Esophagus squamous epithelium (tissue), 5 donors: ENCODE data around the gene NTNG2. TPM values are rescaled to one million over a fixed set of nuclear protein-coding genes. Genes with fewer than 3 reads are reported as not detected.

Experiments used
- DNase-seq: peaks from one replicate; lab custom pipeline; 2025; lab: John Stamatoyannopoulos, UW
- H3K27ac ChIP-seq, 4 donors: fragments of 200-600 bp; sonication (generic); one replicate each; pipeline ENCODE4 v1.5.1; 2016 to 2019; ENCODE audit warnings: mild to moderate bottlenecking in 1 of 4
- H3K27me3 ChIP-seq, 4 donors: fragments of 200-600 bp; sonication (generic); 1 replicate in 3 of 4; 2 replicates in 1 of 4; pipeline versions ENCODE4 v1.5.1 to v1.6.0; 2017 to 2021; ENCODE audit warnings: antibody characterized with exemption in 1 of 4
- H3K36me3 ChIP-seq, 3 donors: fragments of 200-600 bp; sonication (generic); one replicate each; pipeline ENCODE4 v1.5.1; 2016 to 2019
- H3K4me1 ChIP-seq, 3 donors: fragments of 200-600 bp; sonication (generic); one replicate each; pipeline ENCODE4 v1.5.1; 2017 to 2019
- H3K4me3 ChIP-seq, 4 donors: fragments of 200-600 bp; sonication (generic); 1 replicate in 3 of 4; 2 replicates in 1 of 4; pipeline ENCODE4 v1.5.1; 2016 to 2019; ENCODE audit warnings: mild to moderate bottlenecking in 2 of 4, moderate library complexity in 1 of 4
- H3K9me3 ChIP-seq, 3 donors: fragments of 200-600 bp; sonication (generic); one replicate each; pipeline ENCODE4 v1.5.1; 2016 to 2019
- CTCF ChIP-seq, 6 experiments: fragments of 450-650 bp in 4 of 6; fragments of 200-600 bp in 2 of 6; sonication (generic) in 2 of 6; IDR thresholded peaks; one replicate each; pipeline ENCODE4 v1.5.1; 2016 to 2019; ENCODE audit warnings: antibody characterized with exemption in 6 of 6, mild to moderate bottlenecking in 4 of 6, moderate library complexity in 4 of 6
- POLR2A ChIP-seq, 4 donors: fragments of 450-650 bp; IDR thresholded peaks; one replicate each; pipeline ENCODE4 v1.6.1; 2017; ENCODE audit warnings: antibody characterized with exemption in 4 of 4, mild to moderate bottlenecking in 4 of 4, moderate library complexity in 3 of 4
- WGBS, 2 donors: methylation state at CpG; one replicate each; pipeline ENCODE4 v1.1.5; 2018; 5-methylcytosine and 5-hydroxymethylcytosine counted together
- intact Hi-C: fragments of 100-400 bp; cut with DNase I; formaldehyde crosslinking; loops from one replicate; pipeline ENCODE4 v1.15.0; 2022
- total RNA-seq, 4 donors: library from RNA; depleted of rRNA; stranded (reverse); fragments of >200 nt; gene quantifications; one replicate each; pipeline ENCODE4 v1.1.0, GENCODE V29; 2016
- donor health status: DM: yes; HTN: yes; CAD: no.

The NTNG2 gene
- total RNA-seq, 4 donors from 2014 or later: 0.08 to 0.95 (median 0.29) TPM

DNA sequence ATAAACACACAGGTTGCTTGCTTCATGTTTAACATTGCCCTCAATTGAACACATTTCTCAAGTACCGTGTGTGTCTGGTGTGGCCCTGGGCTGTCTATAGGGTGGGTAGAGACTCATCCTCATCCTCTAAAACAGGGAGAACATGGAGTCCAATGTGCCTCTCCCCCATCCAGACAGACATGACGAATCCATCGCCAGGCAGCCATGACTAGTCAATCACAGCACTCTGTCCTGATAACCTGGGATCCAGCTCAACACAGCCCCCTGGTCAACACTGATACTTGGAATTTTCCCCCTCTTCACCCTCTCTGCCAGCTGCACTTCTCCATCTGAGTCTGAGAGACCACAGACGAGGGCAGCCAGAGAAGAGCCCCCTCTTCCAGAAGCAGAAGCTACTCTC, 10.7 kb upstream of the NTNG2 start:
- H3K4me3 ChIP-seq: no peak overlapping the region
- no peak overlapping the region for H3K27ac ChIP-seq
- TF ChIP-seq POLR2A (IDR thresholded peaks at IDR 0.05) (no peak), CTCF (IDR thresholded peaks at IDR 0.05) (no peak)
- H3K27me3 ChIP-seq: peaks cover 0 to 99% (median 0%) of the 10 kb centered on the region in 4 donors
- H3K9me3 ChIP-seq: no peaks in the 10 kb centered on the region
- DNase-seq: no peak
- H3K36me3 ChIP-seq: no peaks in the 10 kb centered on the region
- intact Hi-C loops: no loop called here
- WGBS, 2 donors: 60 to 68% methylated on average over 3 to 4 of the region's 4 CpGs
- no peaks in the 10 kb centered on the region for H3K4me1 ChIP-seq

DNA sequence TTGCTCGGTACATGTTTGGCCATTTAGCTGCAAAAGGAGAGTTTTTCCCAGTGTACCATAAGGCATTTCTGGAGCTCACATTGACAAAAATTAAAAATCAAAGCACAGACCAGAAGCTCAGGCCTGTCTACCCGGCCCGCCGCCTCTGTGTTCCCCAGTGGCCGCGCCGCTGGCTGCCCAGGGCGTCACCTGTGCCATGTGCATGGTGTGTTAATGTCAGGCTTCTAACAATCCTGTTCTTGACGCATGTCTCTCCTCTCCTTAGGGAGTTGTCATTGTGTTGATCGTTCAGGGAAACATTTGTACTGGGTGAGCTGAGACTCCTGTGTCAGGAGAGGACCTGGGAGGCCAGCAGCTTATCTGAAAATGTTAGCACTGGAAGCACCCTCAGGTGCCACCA, 9.6 kb upstream of the NTNG2 start:
- Histone ChIP-seq H3K27me3 (peaks cover 0 to 98% (median 0%) of the 10 kb centered on the region in 4 donors), H3K4me1 (no peaks in the 10 kb centered on the region), H3K4me3 (no peak overlapping the region), H3K36me3 (no peaks in the 10 kb centered on the region), H3K27ac (no peak overlapping the region), H3K9me3 (no peaks in the 10 kb centered on the region)
- 76 to 81% methylated on average over 10 of the region's 10 CpGs for WGBS, 2 donors
- no peak for TF ChIP-seq CTCF (IDR thresholded peaks at IDR 0.05)
- TF ChIP-seq POLR2A (IDR thresholded peaks at IDR 0.05): no peak
- intact Hi-C loops: no loop called here
- DNase-seq: no peak

GRCh38 chr9:132154863-132155567, 6.8 kb upstream of the NTNG2 start:
- Histone ChIP-seq H3K27me3 (peaks cover 0 to 99% (median 8%) of the 10 kb centered on the region in 4 donors), H3K36me3 (no peaks in the 10 kb centered on the region), H3K4me1 (no peaks in the 10 kb centered on the region), H3K27ac (no peak overlapping the region), H3K9me3 (no peaks in the 10 kb centered on the region), H3K4me3 (no peak overlapping the region)
- intact Hi-C loops: no loop called here
- TF ChIP-seq POLR2A (IDR thresholded peaks at IDR 0.05) (no peak), CTCF (IDR thresholded peaks at IDR 0.05) (no peak)
- WGBS, 2 donors: 46 to 74% methylated on average over 8 to 13 of the region's 16 CpGs
- DNase-seq: no peak

GRCh38 chr9:132155568-132155895, 6.3 kb upstream of the NTNG2 start:
- no peak overlapping the region for H3K4me3 ChIP-seq
- H3K9me3 ChIP-seq: no peaks in the 10 kb centered on the region
- H3K27me3 ChIP-seq: peaks cover 0 to 99% (median 10%) of the 10 kb centered on the region in 4 donors
- peaks cover 0 to under 1% (median 0%) of the 10 kb centered on the region in 3 donors for H3K4me1 ChIP-seq
- 69 to 86% methylated on average over 1 to 3 of the region's 3 CpGs for WGBS, 2 donors
- no peak overlapping the region for H3K27ac ChIP-seq
- H3K36me3 ChIP-seq: no peaks in the 10 kb centered on the region
- no peak for TF ChIP-seq CTCF (IDR thresholded peaks at IDR 0.05)
- no peak for TF ChIP-seq POLR2A (IDR thresholded peaks at IDR 0.05)
- DNase-seq: no peak
- intact Hi-C loops: no loop called here

DNA sequence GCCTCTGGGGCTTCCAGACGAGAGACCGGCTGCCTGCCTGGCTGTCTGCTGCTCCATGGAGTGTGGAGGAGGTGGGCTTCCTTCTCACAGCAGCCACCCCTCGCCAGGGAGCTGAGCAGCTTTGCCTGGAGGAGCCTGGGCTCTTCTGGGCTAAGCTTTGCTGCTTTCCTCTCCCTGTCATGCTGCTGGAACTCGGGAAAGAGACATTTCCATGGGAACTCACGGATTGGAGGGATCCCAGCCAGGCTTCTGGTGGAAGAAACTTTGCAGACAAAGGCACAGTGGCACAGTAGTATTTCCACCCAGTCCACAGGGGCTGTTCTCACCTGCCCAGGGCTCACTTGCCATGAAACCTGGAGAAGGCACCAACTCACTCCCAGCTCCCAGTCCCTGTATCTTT, 5.6 kb upstream of the NTNG2 start:
- H3K27me3 ChIP-seq: peaks cover 2 to 99% (median 14%) of the 10 kb centered on the region in 4 donors
- intact Hi-C loops: no loop called here
- H3K4me3 ChIP-seq: no peak overlapping the region
- no peaks in the 10 kb centered on the region for H3K36me3 ChIP-seq
- WGBS, 2 donors: 0% methylated on average over 1 of the region's 5 CpGs
- no peaks in the 10 kb centered on the region for H3K9me3 ChIP-seq
- no peak for TF ChIP-seq POLR2A (IDR thresholded peaks at IDR 0.05)
- TF ChIP-seq CTCF (IDR thresholded peaks at IDR 0.05): no peak
- peaks cover 0 to 8% (median 2%) of the 10 kb centered on the region in 3 donors for H3K4me1 ChIP-seq
- H3K27ac ChIP-seq: no peak overlapping the region
- no peak for DNase-seq
